WTC11 (cell line): ENCODE measurements around the gene ZCCHC14.
"Not testable (repeated sequence)": the region's sequence is repeated elsewhere in the genome, so short reads cannot be mapped to it uniquely, and the experiment has no call there.

Source experiments
- ZNF232 ChIP-seq: sonication (generic); formaldehyde crosslinking; IDR thresholded peaks from 2 replicates; pipeline ENCODE4 v1.8.0; 2022; ENCODE audit warnings: mild to moderate bottlenecking, missing genetic modification reagents
- TF ChIP-seq, protein P1 (sequence below): fragments of 250-450 bp; sonication (Bioruptor Pico); IDR thresholded peaks from 2 replicates; pipeline ENCODE4 v1.9.0; 2021; ENCODE audit warnings: moderate library complexity, mild to moderate bottlenecking, inconsistent platforms, borderline replicate concordance
- TF ChIP-seq, protein P2 (sequence below): sonication (generic); formaldehyde crosslinking; IDR thresholded peaks from 2 replicates; pipeline ENCODE4 v1.8.1; 2022; ENCODE audit warnings: mild to moderate bottlenecking, moderate library complexity, missing genetic modification reagents
- TF ChIP-seq, protein P3 (sequence below): fragments of 200-600 bp; IDR thresholded peaks from 2 replicates; pipeline ENCODE4 v1.8.0; 2022; ENCODE audit warnings: antibody characterized with exemption
- TF ChIP-seq, protein P4 (sequence below): sonication (generic); formaldehyde crosslinking; IDR thresholded peaks from 2 replicates; pipeline ENCODE4 v1.8.0; 2022; ENCODE audit warnings: mild to moderate bottlenecking, missing genetic modification reagents
- TF ChIP-seq, protein P5 (sequence below): fragments of 250-450 bp; sonication (Bioruptor Pico); IDR thresholded peaks from 2 replicates; pipeline ENCODE4 v1.9.0; 2021; ENCODE audit warnings: mild to moderate bottlenecking

DNA sequence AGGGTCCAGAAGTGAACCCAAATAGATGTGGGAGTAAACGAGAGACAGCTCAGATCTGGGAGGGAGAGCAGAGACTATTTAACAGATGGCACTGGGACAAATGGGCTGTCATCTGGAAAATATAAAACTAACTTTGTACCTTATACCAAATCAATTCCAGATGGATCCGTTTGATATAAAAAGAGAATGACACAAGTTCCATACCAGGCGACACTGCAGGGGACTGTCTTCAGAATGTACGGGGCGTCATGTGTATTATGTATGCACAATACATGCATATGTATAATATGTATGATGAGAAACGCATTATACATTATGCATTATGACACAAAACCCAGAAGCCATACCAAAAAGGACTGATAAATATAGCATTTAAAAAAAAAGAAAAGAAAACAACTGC, 10.2 kb downstream of the ZCCHC14 start:
- TF ChIP-seq, protein P1, sequence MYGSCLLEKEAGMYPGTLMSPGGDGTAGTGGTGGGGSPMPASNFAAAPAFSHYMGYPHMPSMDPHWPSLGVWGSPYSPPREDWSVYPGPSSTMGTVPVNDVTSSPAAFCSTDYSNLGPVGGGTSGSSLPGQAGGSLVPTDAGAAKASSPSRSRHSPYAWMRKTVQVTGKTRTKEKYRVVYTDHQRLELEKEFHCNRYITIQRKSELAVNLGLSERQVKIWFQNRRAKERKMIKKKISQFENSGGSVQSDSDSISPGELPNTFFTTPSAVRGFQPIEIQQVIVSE (CRISPR knock-in tag): not testable (repeated sequence)
- TF ChIP-seq, protein P2, sequence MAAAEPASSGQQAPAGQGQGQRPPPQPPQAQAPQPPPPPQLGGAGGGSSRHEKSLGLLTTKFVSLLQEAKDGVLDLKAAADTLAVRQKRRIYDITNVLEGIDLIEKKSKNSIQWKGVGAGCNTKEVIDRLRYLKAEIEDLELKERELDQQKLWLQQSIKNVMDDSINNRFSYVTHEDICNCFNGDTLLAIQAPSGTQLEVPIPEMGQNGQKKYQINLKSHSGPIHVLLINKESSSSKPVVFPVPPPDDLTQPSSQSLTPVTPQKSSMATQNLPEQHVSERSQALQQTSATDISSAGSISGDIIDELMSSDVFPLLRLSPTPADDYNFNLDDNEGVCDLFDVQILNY (CRISPR knock-in tag): not testable (repeated sequence)
- TF ChIP-seq, protein P3, sequence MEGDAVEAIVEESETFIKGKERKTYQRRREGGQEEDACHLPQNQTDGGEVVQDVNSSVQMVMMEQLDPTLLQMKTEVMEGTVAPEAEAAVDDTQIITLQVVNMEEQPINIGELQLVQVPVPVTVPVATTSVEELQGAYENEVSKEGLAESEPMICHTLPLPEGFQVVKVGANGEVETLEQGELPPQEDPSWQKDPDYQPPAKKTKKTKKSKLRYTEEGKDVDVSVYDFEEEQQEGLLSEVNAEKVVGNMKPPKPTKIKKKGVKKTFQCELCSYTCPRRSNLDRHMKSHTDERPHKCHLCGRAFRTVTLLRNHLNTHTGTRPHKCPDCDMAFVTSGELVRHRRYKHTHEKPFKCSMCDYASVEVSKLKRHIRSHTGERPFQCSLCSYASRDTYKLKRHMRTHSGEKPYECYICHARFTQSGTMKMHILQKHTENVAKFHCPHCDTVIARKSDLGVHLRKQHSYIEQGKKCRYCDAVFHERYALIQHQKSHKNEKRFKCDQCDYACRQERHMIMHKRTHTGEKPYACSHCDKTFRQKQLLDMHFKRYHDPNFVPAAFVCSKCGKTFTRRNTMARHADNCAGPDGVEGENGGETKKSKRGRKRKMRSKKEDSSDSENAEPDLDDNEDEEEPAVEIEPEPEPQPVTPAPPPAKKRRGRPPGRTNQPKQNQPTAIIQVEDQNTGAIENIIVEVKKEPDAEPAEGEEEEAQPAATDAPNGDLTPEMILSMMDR: not testable (repeated sequence)
- TF ChIP-seq, protein P4, sequence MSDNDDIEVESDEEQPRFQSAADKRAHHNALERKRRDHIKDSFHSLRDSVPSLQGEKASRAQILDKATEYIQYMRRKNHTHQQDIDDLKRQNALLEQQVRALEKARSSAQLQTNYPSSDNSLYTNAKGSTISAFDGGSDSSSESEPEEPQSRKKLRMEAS (CRISPR knock-in tag): not testable (repeated sequence)
- TF ChIP-seq, protein P5, sequence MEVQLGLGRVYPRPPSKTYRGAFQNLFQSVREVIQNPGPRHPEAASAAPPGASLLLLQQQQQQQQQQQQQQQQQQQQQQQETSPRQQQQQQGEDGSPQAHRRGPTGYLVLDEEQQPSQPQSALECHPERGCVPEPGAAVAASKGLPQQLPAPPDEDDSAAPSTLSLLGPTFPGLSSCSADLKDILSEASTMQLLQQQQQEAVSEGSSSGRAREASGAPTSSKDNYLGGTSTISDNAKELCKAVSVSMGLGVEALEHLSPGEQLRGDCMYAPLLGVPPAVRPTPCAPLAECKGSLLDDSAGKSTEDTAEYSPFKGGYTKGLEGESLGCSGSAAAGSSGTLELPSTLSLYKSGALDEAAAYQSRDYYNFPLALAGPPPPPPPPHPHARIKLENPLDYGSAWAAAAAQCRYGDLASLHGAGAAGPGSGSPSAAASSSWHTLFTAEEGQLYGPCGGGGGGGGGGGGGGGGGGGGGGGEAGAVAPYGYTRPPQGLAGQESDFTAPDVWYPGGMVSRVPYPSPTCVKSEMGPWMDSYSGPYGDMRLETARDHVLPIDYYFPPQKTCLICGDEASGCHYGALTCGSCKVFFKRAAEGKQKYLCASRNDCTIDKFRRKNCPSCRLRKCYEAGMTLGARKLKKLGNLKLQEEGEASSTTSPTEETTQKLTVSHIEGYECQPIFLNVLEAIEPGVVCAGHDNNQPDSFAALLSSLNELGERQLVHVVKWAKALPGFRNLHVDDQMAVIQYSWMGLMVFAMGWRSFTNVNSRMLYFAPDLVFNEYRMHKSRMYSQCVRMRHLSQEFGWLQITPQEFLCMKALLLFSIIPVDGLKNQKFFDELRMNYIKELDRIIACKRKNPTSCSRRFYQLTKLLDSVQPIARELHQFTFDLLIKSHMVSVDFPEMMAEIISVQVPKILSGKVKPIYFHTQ (CRISPR knock-in tag): not testable (repeated sequence)
- not testable (repeated sequence) for TF ChIP-seq ZNF232 (CRISPR knock-in tag)
